Fibroblast of lung (primary cell): ENCODE measurements around the gene ANAPC1. TPM values are rescaled to one million over a fixed set of nuclear protein-coding genes. Genes with fewer than 3 reads are reported as not detected.
"Not testable (repeated sequence)": the region's sequence is repeated elsewhere in the genome, so short reads cannot be mapped to it uniquely, and the experiment has no call there.

Source experiments
- DNase-seq, 2 donors: peaks; one replicate each; pipeline versions ENCODE4 v3.0.0 to v3.0.0-alpha.2; 2010; ENCODE audit warnings: low read depth in 2 of 2
- H2AFZ ChIP-seq: 2 replicates; pipeline ENCODE4 v1.5.1; 2012; ENCODE audit warnings: low read length, control low read depth, inconsistent platforms
- H3K27ac ChIP-seq: 2 replicates; pipeline ENCODE4 v1.5.1; 2011; ENCODE audit warnings: low read length, control low read depth; ENCODE audit not compliant: insufficient read depth
- H3K27me3 ChIP-seq: 2 replicates; pipeline ENCODE4 v1.5.1; 2011; ENCODE audit warnings: mild to moderate bottlenecking, low read length; ENCODE audit not compliant: control insufficient read depth, insufficient read depth
- H3K36me3 ChIP-seq: 2 replicates; pipeline ENCODE4 v1.5.1; 2011; ENCODE audit warnings: low read length; ENCODE audit not compliant: control insufficient read depth, insufficient read depth
- H3K4me1 ChIP-seq: 2 replicates; pipeline ENCODE4 v1.5.1; 2011; ENCODE audit warnings: low read length; ENCODE audit not compliant: control insufficient read depth, insufficient read depth; ENCODE audit errors: extremely low read depth
- H3K4me2 ChIP-seq: 2 replicates; pipeline ENCODE4 v1.5.1; 2011; ENCODE audit warnings: low read length, control low read depth; ENCODE audit not compliant: insufficient read depth; ENCODE audit errors: extremely low read depth
- H3K4me3 ChIP-seq, 4 experiments: fragments of 200-600 bp in 1 of 4; sonication (generic) in 1 of 4; replicated peaks in 1 of 4; 2 replicates each; pipeline ENCODE4 v1.5.1; 2011 to 2016; ENCODE audit warnings: low read length in 4 of 4, low read depth in 3 of 4, mild to moderate bottlenecking in 3 of 4, control low read depth in 2 of 4, inconsistent platforms in 1 of 4, mixed read lengths in 1 of 4; ENCODE audit not compliant: insufficient read depth in 1 of 4; ENCODE audit errors: control extremely low read depth in 1 of 4
- H3K79me2 ChIP-seq: 2 replicates; pipeline ENCODE4 v1.5.1; 2012; ENCODE audit warnings: mild to moderate bottlenecking, low read length, inconsistent platforms; ENCODE audit not compliant: control insufficient read depth, insufficient read depth
- H3K9ac ChIP-seq: 2 replicates; pipeline ENCODE4 v1.5.1; 2011; ENCODE audit warnings: mild to moderate bottlenecking, low read length, control low read depth; ENCODE audit not compliant: insufficient read depth
- H3K9me3 ChIP-seq: 2 replicates; pipeline ENCODE4 v1.5.1; 2012; ENCODE audit warnings: low read depth, low read length; ENCODE audit not compliant: control insufficient read depth, insufficient read depth
- H4K20me1 ChIP-seq: 2 replicates; pipeline ENCODE4 v1.5.1; 2011; ENCODE audit warnings: low read length; ENCODE audit not compliant: control insufficient read depth, insufficient read depth; ENCODE audit errors: extremely low read depth
- polyA plus RNA-seq, 2 donors: library from polyadenylated mRNA; depleted of rRNA in 1 of 2; stranded (reverse) in 1 of 2; unstranded in 1 of 2; fragments of >200 nt; gene quantifications; 2 replicates each; pipeline ENCODE4 v1.2.1, GENCODE V29; 2011 to 2012; ENCODE audit warnings: missing spikeins in 1 of 2
- total RNA-seq: library from RNA; depleted of rRNA; stranded (reverse); fragments of >200 nt; gene quantifications from 2 replicates; pipeline ENCODE4 v1.2.1, GENCODE V29; 2014

Gene ANAPC1
- total and polyA plus RNA-seq, 2 donors (not counting 1 experiment from before 2014, with no cell fraction given): 19.6 to 46.1 TPM

- H3K4me1 ChIP-seq, H3K9me3 ChIP-seq, H3K4me3 ChIP-seq, H3K27me3 ChIP-seq, H3K79me2 ChIP-seq, H4K20me1 ChIP-seq, H3K27ac ChIP-seq, DNase-seq, H3K4me2 ChIP-seq, H3K36me3 ChIP-seq, H2AFZ ChIP-seq, H3K9ac ChIP-seq: not testable (repeated sequence)
These were observed 106.8 kb downstream of the ANAPC1 start for GRCh38 chr2:111777155-111777554.

- H3K36me3 ChIP-seq, H4K20me1 ChIP-seq, H3K9me3 ChIP-seq, H2AFZ ChIP-seq, H3K27ac ChIP-seq, H3K9ac ChIP-seq, DNase-seq, H3K27me3 ChIP-seq, H3K4me3 ChIP-seq, H3K4me2 ChIP-seq, H3K4me1 ChIP-seq, H3K79me2 ChIP-seq: not testable (repeated sequence)
These were observed 107.7 kb downstream of the ANAPC1 start for GRCh38 chr2:111776296-111776695.

- H3K4me1 ChIP-seq, H4K20me1 ChIP-seq, DNase-seq, H3K27ac ChIP-seq, H3K27me3 ChIP-seq, H3K9me3 ChIP-seq, H3K79me2 ChIP-seq, H3K4me2 ChIP-seq, H2AFZ ChIP-seq, H3K4me3 ChIP-seq, H3K36me3 ChIP-seq, H3K9ac ChIP-seq: not testable (repeated sequence)
These were observed 111.8 kb downstream of the ANAPC1 start for GRCh38 chr2:111772180-111772579.

GRCh38 chr2:111770916-111771658, 112.9 kb downstream of the ANAPC1 start:
- not testable (repeated sequence) for H3K27me3 ChIP-seq, H3K9me3 ChIP-seq, H3K36me3 ChIP-seq, H3K9ac ChIP-seq, H4K20me1 ChIP-seq, H2AFZ ChIP-seq, DNase-seq, H3K27ac ChIP-seq, H3K4me1 ChIP-seq, H3K79me2 ChIP-seq, H3K4me3 ChIP-seq, H3K4me2 ChIP-seq

GRCh38 chr2:111768266-111769190, 115.5 kb downstream of the ANAPC1 start:
- not testable (repeated sequence) for H3K27ac ChIP-seq, H3K27me3 ChIP-seq, H4K20me1 ChIP-seq, H3K4me2 ChIP-seq, H3K36me3 ChIP-seq, H3K79me2 ChIP-seq, H2AFZ ChIP-seq, H3K4me3 ChIP-seq, H3K9me3 ChIP-seq, H3K4me1 ChIP-seq, DNase-seq, H3K9ac ChIP-seq

GRCh38 chr2:111767087-111767486, 116.9 kb downstream of the ANAPC1 start:
- H3K4me2 ChIP-seq, H3K27me3 ChIP-seq, DNase-seq: not testable (repeated sequence)

More at GRCh38 chr2:111767087-111767486, 116.9 kb downstream of the ANAPC1 start:
- H3K36me3 ChIP-seq, H3K9me3 ChIP-seq, H2AFZ ChIP-seq, H3K9ac ChIP-seq, H4K20me1 ChIP-seq, H3K4me1 ChIP-seq, H3K4me3 ChIP-seq, H3K27ac ChIP-seq, H3K79me2 ChIP-seq: not testable (repeated sequence)
